Left hindlimb (tissue), 1 donor: ENCODE results near the gene LHX5.

Experiments
- DNase-seq: peaks from one replicate; pipeline ENCODE4 v3.0.0-alpha.2; 2018

LHX5 gene

GRCh38 chr12:113438523-113439300, 33.0 kb downstream of the LHX5 start:
- DNase-seq, result no peak

DNA sequence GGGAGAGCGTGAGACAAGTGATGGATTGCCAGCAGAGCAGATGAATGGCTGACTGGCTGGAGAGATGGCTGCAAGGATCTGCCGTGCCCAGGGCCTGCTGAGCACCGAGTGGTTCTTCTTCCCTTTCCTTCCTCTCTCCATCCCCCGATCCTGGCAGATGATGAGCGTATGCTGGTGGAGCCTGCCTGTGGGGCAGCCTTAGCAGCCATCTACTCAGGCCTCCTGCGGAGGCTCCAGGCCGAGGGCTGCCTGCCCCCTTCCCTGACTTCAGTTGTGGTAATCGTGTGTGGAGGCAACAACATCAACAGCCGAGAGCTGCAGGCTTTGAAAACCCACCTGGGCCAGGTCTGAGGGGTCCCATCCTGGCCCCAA, 34.0 kb downstream of the LHX5 start:
- DNase-seq, result no peak

DNA sequence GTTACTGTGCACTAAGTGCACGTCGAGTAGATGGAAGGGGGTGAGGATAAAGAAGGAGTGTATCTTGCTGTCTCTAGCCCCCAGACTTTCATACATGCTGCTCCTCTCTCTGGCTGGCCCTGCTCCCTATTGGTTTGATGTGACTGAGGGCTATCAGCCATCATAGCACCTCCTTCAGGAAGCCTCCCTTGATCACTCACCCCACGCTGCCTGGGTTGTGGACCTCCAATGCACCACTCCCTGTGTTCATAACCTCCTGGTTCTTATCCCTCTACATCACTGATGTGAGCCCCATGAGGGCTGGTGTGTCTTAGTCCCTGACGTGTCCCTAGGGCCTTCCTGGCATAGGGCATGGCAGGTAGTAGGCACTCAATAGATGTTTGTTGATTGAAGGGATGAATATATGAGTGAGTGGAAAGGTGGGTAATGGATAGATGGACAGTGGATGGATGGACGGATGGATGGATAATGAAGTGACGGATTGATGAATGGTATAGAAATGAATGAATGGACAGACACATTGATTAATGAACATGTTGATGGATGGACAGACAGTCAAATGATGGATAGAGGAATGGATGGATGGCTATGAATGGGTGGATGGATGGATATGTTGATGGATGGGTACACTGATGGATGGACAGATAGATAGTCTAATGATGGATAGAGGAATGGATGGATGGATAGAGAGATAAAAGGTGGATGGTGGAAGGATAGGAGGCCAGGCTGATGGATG, 34.5 kb downstream of the LHX5 start:
- no peak for DNase-seq

- no peak for DNase-seq
These were observed 35.1 kb downstream of the LHX5 start for GRCh38 chr12:113436586-113436985.

GRCh38 chr12:113435367-113435766, 36.3 kb downstream of the LHX5 start:
- DNase-seq, result no peak

DNA sequence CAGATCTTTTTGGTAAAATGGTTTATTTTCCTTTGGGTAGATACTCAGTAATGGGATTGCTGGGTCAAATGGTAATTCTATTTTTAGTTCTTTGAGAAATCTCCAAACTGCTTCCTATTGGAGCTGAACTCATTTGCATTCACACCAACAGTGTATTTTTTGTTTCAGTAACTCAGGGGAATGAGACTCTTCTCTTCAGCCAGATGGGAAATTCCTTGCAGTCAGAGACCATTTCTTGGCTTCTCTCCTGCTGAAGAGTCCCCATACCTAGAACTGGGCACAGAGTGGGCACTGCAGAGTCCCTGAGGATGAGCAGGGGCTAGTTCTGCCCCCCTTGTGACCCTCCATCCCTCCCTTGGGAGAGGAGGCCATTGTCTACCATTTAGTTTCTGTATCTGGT, 38.7 kb downstream of the LHX5 start:
- DNase-seq, result no peak

DNA sequence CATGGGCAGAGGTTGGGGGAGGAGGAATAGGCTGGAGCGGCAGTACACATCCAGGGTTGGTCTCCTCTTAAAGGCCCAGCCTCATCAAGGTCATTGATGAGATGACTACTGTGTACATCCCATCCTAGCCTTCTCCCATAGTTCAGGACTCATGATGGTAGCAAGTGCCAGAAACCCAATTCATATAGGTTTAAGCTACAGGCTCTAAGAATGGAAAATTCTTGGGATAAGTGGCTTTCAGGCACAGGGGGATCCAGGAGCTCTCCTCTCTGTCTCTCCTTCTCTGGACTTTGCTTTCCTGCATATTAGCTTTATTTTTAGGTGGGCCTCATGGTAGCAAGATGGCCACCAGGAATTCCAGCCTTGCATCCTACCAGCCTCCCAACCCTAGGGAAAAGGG, 43.2 kb downstream of the LHX5 start:
- DNase-seq, result no peak

GRCh38 chr12:113427882-113428281, 43.8 kb downstream of the LHX5 start:
- no peak for DNase-seq

DNA sequence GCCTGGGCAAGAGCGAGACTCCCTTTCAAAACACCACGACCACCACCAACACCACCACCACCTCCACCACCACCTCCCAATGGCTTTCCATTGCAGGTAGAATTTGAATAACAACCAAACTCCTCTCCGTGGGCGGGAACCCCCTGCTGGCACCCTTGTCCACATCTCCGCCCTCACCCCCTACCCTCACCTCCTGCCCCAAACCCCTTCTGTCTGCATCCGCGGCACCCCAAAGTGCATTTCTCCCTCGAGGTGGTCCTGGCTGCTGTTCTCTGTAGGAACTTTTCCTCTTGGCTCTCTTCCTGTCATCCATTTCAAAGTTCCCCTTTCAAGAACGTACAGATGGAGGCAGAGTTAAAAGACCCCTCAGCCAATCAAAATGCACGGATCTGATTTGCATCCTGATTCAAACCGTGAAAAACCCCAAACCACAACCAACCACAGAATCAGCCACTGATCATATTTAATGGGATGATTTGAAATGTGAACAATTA, 45.7 kb downstream of the LHX5 start:
- no peak for DNase-seq

GRCh38 chr12:113424915-113425823, 46.5 kb downstream of the LHX5 start:
- DNase-seq, result peak; percentile 51

- no peak for DNase-seq
These were observed 47.2 kb downstream of the LHX5 start for GRCh38 chr12:113424456-113424855.

GRCh38 chr12:113422886-113423669, 48.6 kb downstream of the LHX5 start:
- DNase-seq, result no peak

GRCh38 chr12:113422030-113422885, 49.4 kb downstream of the LHX5 start, which contains the start of gene SDSL:
Gene SDSL, plus strand, starts transcription at chr12:113422380. Its CDS starts 5,603 bp downstream, at chr12:113427983.
- peak; percentile 60 for DNase-seq

- no peak for DNase-seq
These were observed 50.6 kb downstream of the LHX5 start for GRCh38 chr12:113420996-113421595.

DNA sequence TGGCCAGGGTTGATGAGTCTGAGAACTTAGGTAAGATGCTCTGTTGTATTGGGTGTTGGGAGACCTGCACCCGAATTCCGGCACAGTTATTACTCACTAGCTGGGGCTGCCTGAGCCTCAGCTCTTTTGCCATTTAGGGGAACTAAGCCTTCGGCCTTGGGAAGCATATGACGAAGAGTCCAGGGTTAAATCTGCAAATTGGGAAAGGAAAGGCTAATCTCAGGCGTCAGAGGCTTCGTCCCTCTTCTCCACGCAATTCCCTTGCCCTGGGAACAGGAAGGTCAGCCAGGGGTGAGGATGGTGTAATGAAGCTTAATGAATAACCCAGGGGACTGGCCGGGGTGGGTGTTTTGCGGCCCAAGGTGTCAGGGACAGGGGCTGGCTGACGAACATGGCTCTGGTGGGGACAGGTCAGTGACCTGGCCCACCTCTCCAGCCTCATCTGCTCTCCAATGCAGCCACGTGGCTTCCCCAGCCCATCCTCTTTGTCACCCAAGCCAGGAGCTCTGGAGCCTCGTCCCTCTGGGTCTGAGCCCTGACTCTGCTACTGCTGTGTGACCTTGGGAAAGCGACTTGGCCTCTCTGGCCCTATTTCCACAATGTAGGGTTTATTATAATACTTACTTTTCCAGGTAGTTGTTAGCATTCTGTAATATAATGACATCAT, 53.3 kb downstream of the LHX5 start:
- DNase-seq, result no peak

GRCh38 chr12:113416091-113416754, 55.4 kb downstream of the LHX5 start:
- no peak for DNase-seq

DNA sequence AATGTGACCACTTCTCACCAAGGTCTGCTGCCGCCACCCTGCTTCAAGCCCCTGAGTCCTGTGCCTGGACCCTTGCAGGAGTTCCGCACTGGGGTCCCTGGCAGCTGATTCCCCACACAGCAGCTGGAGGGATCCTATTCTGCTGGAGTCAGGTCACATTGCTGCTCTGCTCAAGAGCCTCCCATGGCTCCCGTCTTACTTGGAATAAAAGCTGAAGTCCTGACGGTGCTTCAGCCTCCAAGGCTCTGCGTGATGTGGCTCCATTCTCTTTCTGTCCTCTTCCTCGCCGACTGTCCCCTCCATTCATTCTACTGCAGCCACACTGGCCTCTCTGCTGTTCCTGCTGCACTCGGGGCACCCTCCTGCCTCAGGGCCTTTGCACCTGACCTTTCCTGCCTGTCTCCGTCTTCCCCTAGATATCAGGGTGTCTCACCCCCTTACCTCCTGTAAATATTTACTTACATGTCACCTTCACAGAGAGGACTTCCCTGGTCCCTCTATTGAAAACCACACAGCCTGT, 57.1 kb downstream of the LHX5 start:
- DNase-seq, result no peak

GRCh38 chr12:113413488-113413939, 58.2 kb downstream of the LHX5 start:
- no peak for DNase-seq
